ENCODE measurements around the gene EVI2B.
"Not testable (repeated sequence)": the region's sequence is repeated elsewhere in the genome, so short reads cannot be mapped to it uniquely, and the experiment has no call there.

EVI2B gene

DNA sequence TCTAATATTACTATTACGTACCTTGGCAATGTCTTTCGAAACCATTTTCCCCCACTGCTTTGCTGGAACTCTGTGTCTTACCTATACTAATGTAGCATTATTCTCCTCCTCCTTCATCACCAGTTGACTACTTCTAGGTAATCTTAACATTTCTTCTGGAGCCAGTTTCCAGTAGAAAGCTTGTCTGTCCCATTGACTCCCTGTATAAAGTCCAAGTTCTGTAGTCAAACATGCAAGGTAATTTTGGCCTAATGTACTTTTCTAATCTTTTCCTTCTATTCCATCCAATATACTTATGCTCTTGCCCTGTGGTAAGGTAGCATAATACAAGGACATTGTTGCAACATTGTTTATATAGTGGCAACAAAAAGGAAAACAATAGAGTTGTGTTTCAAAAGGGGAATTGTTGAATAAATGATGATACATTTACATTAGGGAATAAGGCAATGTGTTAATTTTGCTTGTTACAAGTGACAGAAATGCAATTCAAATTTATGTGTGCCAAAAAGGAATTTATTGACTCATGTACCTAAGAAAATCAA, 44.7 kb downstream of the EVI2B start:
- DNase-seq (ENCODE audit: low spot score), result no peak

DNA sequence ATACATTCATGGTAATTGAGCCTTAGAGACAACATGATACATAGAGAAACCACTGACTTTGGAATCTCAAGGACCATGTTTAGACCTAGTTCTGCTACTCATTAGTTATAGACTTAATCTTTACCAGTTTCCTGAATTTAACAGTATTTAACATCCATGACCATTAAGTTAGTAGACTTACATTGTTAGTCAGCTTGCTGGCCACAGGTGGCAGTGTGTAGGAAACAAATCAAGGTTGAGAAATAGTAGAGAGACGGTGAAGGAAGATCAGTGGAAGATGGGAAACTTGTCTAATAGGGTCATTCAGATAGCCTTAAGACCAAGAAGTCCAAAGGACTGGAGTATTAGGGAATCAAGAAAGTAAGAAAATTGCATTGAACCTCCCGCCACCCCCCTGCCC, 47.8 kb downstream of the EVI2B start:
- no peak for DNase-seq (ENCODE audit: low spot score)

DNA sequence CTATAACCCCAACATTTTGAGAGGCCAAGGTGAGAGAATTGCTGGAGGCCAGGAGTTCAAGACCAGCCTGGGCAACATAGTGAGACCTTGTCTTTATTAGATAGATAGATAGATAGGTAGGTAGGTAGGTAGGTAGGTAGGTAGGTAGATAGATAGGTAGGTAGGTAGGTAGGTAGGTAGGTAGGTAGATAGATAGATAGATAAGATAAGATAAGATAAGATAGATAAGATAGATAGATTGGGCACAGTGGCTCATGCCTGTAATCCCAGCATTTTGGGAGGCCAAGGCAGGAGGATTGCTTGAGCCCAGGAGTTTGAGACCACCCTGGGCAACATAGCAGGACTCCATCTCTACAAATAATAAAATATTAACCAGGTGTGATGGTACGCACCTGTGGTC, 50.9 kb downstream of the EVI2B start:
- not testable (repeated sequence) for DNase-seq (ENCODE audit: low spot score)

DNA sequence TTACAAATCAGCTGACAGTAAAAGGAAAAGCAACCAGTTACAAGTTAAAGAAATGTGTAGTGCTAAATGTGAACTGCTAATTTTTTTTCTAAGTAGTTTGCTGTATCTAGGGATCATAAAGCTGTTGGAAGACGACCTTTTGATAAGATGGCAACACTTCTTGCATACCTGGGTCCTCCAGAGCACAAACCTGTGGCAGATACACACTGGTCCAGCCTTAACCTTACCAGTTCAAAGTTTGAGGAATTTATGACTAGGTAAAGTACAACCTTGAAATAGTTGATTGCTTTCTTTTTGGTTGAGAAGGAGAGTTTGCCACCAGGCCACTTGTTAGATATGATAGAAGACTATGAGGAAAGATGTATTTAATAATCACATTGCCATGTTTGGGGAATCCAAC, 52.3 kb downstream of the EVI2B start:
- no peak for DNase-seq (ENCODE audit: low spot score)

DNA sequence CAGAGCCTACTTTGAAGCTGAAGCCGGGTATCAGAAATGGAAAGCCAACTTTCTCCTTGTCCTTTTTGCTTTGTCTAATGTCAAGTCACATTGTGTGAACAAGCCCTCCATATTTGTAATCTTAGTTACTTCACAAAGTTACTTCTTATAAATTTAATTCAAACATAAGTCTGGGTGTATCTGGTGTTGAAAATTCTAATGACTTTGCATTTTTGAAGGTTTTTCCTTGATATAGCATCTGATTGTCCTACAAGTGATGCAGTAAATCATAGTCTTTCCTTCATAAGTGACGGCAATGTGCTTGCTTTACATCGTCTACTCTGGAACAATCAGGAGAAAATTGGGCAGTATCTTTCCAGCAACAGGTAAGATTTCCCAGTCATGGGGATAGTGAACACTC, 53.7 kb downstream of the EVI2B start:
- DNase-seq (ENCODE audit: low spot score), result no peak

DNA sequence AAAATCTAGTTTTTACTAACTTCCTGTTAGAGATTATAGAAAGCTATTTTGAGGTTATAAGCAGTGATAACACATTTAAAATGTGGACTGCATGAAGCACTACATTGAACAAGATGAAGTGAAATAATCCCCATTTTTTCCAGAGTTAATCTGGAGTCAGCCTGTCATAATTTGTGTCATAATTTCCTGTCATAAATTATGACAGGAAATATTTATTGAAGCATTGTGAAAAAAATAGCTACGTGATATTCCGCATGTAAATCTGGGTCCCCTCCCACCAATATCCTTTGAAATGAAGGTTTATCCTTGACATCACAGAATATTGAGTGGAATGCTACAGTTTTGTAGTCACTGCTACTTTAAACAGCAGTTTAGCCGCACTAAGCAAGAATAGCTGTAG, 56.9 kb downstream of the EVI2B start:
- no peak for DNase-seq (ENCODE audit: low spot score)

DNA sequence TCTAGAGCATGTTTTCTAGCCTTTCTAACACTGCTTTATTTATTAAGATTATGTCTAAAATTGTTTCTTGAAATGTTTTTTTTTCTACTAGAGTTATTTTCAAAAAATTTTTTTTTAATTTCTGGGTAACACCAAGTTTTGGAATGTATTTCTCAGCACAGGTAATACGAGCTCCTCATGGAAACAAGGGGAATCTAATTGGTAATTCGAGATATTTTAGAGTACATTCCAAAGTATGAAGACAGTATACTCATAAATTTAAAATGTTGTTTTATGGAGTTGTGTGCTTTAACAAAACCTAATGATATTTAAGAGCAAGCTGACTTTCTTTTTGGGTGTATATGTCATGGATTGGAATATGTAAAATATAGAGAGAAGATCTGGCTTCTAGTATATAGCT, 59.2 kb downstream of the EVI2B start:
- no peak for DNase-seq (ENCODE audit: low spot score)
